NCI-H2227 (cell line): Measurements from ENCODE around the gene PTPRZ1.
A peak's percentile ranks its signal among the peaks of the same experiment; 100 is the strongest.

Source experiments
- DNase-seq: peaks from one replicate; lab custom pipeline; 2025; ENCODE audit not compliant: unreplicated experiment; lab: John Stamatoyannopoulos, UW

The PTPRZ1 gene

GRCh38 chr7:121872831-121873288 lies at the start of gene PTPRZ1:
TSS of gene PTPRZ1 (plus strand) at chr7:121873161. CDS start at chr7:121873500, 339 bp downstream.
- DNase-seq: peak; percentile 90

DNA sequence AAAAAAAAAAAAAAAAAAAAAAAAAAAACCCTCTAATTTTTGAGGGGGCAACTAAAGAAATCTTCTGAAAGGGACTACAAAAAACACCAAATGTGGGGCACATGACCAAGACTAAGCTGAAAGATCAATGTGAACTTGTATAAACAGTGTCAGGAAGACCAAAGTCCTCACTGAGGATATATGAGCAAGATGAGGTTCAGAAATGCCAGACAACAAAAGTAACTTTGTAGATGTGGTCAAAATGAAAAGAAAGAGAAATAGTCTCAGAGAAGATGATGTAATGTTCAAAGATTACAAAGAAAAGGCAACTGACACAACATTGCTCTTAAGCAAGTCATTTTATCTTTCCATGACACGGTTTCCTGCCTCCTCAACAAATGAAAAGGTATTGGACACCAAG lies 48.7 kb upstream of the PTPRZ1 start:
- no peak for DNase-seq

DNA sequence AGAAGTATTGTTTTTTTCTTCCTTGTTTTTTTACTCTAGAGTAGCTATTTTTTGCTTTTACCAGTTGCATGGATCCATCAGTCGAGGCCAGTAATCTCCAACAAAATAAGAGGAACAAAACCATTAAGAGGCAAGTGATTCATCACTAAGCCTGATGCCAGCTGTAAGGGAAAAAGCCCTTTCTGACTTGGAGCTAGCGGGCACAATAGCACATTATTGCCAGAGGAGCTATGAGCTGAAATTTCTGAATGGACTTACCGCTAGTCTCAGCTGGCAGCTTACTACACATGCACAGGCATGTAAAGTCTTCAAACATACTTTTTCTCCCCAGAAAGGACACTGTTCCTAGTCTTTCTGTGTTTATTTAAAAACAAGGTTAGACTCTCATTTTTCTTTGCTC lies 41.6 kb upstream of the PTPRZ1 start:
- DNase-seq: peak; percentile 39

DNA sequence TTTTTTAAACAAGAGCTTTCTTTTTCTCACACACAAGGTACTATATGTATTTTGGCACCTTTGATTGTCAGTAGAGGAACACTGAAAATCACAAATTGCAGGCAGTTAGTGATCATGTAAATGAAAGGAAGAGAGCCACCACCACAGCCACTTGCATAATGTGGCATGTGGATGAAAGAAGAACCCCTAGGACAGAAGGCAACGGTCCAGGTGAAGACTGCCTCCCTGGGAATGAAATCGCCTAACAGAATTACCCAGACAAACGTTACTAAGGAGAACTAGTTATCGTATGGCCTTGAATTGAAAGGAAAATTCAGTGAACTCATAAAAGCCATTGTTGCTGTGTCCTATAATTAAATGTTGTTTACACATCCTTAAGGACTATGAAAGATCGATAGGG lies 41.2 kb upstream of the PTPRZ1 start:
- DNase-seq: peak; percentile 68

DNA sequence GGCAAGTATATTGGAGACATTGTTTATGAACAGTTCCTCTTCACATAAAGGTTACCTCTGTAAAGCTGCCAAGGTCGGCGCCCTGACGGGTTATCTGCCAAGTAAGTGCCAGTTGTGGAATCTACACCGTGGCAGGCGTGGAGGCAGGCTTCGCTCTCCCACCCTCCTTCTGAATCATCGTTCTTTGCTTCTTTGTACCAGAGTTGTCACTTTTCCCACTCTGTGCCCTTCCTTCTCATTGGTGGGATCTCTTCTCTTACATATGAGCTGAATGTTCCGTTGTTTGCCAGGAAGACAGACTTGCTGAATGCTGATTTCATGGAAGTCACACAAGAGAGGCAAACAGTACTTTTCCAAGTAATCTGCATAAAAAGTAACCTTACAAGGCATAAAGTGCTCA lies 40.6 kb upstream of the PTPRZ1 start:
- peak; percentile 68 for DNase-seq

- no peak for DNase-seq
Measured at GRCh38 chr7:121833991-121834390, 39.0 kb upstream of the PTPRZ1 start.

- DNase-seq: no peak
Measured at GRCh38 chr7:121837462-121837861, 35.5 kb upstream of the PTPRZ1 start.

DNA sequence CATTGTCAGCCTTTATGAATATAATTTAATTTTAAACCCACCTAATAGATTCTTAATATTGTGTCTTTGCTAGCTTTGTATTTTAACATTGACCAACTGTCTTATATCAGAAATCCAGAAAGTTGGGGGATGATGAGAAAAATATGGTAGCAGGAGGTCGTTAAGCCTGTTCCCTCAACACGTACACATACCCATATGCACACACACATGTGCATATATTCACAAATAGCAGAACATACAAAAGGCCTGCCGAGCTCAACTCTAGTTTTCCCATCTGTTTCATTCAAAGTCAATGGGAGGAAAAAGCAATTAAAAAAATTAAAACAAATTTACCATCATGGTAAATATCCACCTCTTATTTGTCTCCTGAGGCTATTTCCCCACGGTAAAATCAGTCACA lies 25.9 kb upstream of the PTPRZ1 start:
- DNase-seq: no peak

DNA sequence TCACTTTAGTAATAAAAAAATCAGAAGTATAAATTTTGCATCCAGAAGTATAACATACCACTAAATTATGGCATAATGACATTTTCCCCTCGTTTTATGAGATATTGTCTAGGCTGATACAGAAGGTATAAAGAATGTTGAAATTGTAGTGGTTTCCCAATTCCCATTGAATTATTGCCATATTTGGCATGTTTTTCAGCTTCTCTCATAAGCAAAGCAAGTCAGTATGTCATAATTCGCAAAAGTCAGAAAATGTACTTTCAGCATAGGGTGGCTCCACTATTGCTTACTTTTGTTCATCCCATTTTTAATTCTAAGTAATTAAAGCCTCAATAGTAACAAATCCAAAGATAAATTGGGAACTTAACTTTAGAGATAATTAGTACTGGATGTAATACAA lies 19.7 kb upstream of the PTPRZ1 start:
- no peak for DNase-seq

GRCh38 chr7:121860953-121861352 lies 12.0 kb upstream of the PTPRZ1 start:
- DNase-seq: no peak

DNA sequence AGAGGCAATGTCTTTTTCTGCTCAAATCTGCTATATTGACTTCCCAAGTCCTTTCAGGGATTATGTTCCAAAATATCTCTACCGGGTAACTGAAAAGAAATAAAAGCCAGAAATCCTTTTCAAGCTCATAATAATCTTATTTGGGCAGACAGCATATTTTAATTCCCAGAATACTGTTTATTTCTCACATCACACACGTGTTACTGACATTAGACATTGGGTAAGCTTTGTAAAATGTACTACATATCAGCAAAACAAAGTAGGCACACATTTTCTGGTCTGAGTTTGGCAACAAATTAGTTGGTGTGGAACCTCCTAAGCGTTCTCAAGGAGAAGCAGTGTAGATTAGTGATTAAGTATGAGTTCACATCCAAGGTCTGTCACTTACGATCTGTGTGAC lies 10.4 kb upstream of the PTPRZ1 start:
- DNase-seq: no peak

DNA sequence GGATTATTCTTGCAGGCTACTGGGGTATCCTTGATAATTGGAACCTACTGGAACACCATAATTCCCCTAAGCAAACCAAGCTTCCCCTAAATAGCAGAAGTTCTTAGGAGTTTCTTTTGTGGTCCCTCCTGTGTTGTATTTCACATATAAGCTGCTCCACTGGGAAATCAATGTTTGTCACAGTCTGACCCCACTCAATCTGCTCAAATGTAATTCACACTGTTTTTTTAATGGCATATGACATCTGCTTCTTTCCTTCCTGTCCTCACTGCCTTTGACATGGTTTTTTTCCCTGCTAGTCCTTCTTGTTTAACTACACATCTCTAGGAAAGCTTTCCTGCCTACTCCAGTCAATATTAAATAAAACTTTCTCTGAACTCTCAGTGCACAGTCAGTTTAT lies 1.8 kb upstream of the PTPRZ1 start:
- no peak for DNase-seq

DNA sequence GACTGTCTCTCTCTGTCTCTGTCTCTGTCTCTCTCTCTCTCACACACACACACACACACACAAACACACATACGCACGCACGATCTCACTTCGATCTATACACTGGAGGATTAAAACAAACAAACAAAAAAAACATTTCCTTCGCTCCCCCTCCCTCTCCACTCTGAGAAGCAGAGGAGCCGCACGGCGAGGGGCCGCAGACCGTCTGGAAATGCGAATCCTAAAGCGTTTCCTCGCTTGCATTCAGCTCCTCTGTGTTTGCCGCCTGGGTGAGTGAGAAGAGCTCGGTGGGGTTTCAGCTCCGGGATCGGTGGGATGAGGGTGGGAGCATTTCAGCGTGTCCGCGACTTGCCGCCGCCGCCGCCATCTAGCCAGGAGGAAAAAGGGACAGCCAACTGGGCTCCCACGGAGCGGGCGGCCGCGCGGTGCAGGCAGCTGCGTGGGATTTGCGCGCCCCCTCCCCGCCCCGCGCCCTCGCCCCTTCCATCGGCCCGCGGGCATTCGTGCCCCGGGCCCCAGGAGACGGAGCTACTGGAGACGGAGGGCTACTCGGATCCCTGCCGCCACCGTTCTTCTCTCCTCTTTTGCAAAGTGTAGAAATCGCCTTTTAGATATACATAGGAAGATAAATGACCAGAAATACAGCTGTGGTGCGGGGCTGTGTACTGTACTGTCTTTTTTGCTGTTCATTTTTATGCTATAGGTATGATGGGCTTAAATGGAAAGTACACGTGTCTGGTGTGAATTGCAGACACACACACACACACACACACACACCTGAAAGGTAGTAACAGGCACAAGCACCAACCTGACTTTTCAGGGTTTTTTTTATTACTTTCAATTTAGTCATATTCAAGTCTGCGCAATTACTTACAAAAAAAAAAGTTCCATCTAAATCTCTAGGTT lies 581 bp downstream of the PTPRZ1 start:
- peak; percentile 70 for DNase-seq

DNA sequence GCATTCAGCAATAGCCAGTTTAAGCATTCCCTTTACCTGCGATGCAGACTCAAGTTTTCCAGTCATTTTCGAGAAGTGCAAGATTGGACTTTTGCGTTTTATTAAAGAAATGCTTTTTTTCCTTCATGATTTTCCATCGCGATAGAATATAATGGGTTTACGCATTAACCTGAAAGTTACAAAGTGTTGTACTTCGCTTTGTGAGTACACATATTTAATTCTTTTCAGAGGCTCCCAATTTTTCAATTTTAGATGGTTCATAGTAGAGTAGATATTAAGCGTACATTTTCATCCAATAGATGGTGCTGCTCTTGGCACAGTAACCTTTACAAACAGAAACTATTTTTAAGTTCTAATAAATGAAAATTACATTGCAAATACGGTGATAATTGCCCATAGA lies 1.3 kb downstream of the PTPRZ1 start:
- no peak for DNase-seq

DNA sequence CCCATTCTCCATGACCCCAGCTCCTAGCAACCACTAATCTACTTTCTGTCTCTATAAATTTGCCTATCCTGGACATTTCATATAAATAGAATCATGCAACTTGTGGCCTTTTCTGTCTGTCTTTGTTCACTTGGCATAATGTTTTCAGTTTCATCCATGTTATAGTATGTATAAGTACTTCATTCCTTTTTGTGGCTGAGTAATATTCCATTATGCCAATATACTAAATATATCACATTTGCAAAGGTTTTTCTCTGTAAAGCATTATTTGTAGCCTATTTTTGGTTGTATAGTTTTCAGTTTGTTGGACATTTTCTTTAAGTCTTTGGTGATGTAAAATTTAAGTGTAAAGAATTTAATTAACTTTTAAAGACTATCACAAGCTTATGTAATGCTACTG lies 2.2 kb downstream of the PTPRZ1 start:
- DNase-seq: no peak

GRCh38 chr7:121876656-121877500 lies 3.9 kb downstream of the PTPRZ1 start:
- no peak for DNase-seq

DNA sequence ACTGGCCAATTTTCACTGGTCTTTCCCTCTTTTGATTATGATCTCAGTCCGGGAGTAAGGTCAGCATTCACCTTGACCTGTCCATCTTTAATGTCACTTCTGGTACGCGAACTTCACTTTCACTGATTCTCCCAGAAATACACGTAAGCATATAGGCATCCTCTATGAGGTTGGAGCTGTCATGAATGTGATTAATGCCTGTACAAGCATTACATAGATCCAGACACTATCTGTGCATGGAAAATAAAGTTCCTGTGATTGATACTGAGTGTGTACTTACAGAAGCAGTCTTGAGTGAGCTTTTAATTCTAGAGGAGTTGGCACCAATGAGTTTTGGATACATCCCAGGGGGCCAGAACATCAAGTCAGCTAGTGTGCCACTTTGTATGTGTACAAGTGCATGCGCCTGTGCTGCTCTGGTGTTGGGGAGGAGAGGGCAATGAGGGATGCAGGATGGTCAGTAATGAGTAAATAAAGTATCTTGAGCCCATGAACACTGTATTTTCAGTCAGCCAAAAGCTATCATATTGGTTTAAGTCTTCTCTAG lies 6.0 kb downstream of the PTPRZ1 start:
- DNase-seq: no peak

GRCh38 chr7:121879544-121879943 lies 6.6 kb downstream of the PTPRZ1 start:
- DNase-seq: no peak

- DNase-seq: peak; percentile 24
Measured at GRCh38 chr7:121882731-121883130, 9.8 kb downstream of the PTPRZ1 start.

- DNase-seq: no peak
Measured at GRCh38 chr7:121885166-121885920, 12.4 kb downstream of the PTPRZ1 start.

- no peak for DNase-seq
Measured at GRCh38 chr7:121887634-121888033, 14.7 kb downstream of the PTPRZ1 start.
